Skeletal muscle tissue (tissue), 4 donors: ENCODE data around the gene TOMM40. TPM values are rescaled to one million over a fixed set of nuclear protein-coding genes. Genes with fewer than 3 reads are reported as not detected.
"Not testable (repeated sequence)": the region's sequence is repeated elsewhere in the genome, so short reads cannot be mapped to it uniquely, and the experiment has no call there.

Experiments
- H3K27ac ChIP-seq: one replicate; pipeline ENCODE4 v1.7.0; 2013; ENCODE audit warnings: mild to moderate bottlenecking, low read depth, low read length, inconsistent platforms
- H3K27me3 ChIP-seq, 3 donors: one replicate each; pipeline ENCODE4 v1.7.0; 2013; ENCODE audit warnings: low read length in 3 of 3; ENCODE audit not compliant: control insufficient read depth in 3 of 3, insufficient read depth in 3 of 3
- H3K36me3 ChIP-seq, 3 donors: one replicate each; pipeline ENCODE4 v1.7.0; 2013; ENCODE audit warnings: low read length in 3 of 3; ENCODE audit not compliant: control insufficient read depth in 3 of 3, insufficient read depth in 3 of 3
- H3K4me1 ChIP-seq, 3 donors: one replicate each; pipeline ENCODE4 v1.7.0; 2013; ENCODE audit warnings: low read length in 3 of 3, mild to moderate bottlenecking in 3 of 3; ENCODE audit not compliant: control insufficient read depth in 3 of 3, insufficient read depth in 3 of 3
- H3K4me3 ChIP-seq, 3 donors: one replicate each; pipeline ENCODE4 v1.7.0; 2013; ENCODE audit warnings: low read length in 3 of 3
- H3K9ac ChIP-seq, 3 donors: one replicate each; pipeline ENCODE4 v1.7.0; 2013; ENCODE audit warnings: low read length in 3 of 3, mild to moderate bottlenecking in 3 of 3, moderate library complexity in 2 of 3, low read depth in 1 of 3
- H3K9me3 ChIP-seq, 3 donors: one replicate each; pipeline ENCODE4 v1.7.0; 2013; ENCODE audit warnings: low read length in 3 of 3; ENCODE audit not compliant: control insufficient read depth in 3 of 3
- total RNA-seq: library from RNA; depleted of rRNA; stranded (reverse); fragments of >200 nt; gene quantifications from one replicate; pipeline ENCODE4 v1.2.3, GENCODE V29; 2014
- donor health status: Osteomylitis.

Gene TOMM40
- total RNA-seq, 1 donor from 2014 or later: 22.4 TPM

GRCh38 chr19:44851427-44851826 is 39.6 kb upstream of the TOMM40 start:
- Histone ChIP-seq H3K27me3 (no peaks in the 10 kb centered on the region), H3K9ac (no peak overlapping the region), H3K4me3 (no peak overlapping the region), H3K9me3 (no peaks in the 10 kb centered on the region), H3K4me1 (peaks cover 23 to 26% (median 23%) of the 10 kb centered on the region in 3 donors), H3K27ac (no peak overlapping the region), H3K36me3 (peaks cover 0 to 2% (median 0%) of the 10 kb centered on the region in 3 donors)

DNA sequence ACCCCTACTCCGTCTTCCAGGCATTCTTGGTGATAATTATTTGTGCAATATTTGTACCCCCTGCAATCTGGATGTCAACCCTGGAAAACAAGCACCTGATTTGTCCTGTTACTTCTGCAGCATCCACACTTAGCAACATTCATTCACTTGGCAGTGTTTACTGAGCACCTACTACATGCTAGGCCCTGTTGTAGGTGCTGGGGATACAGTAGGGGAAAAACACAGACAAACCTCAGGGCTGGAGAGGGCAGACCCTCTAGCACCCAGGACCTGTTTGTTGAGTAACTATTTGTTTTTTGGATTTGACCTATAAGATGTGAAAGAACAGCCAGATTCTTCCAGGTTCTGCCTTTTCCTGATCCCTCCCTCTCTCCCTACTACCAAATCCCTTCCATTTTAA is 35.4 kb upstream of the TOMM40 start:
- Histone ChIP-seq H3K4me1 (peaks cover 3 to 14% (median 4%) of the 10 kb centered on the region in 3 donors), H3K9ac (no peak overlapping the region), H3K27ac (no peak overlapping the region)

GRCh38 chr19:44856421-44857083 is 34.5 kb upstream of the TOMM40 start:
- Histone ChIP-seq H3K4me1 (peaks cover 3 to 10% (median 4%) of the 10 kb centered on the region in 3 donors), H3K9me3 (no peaks in the 10 kb centered on the region), H3K27me3 (no peaks in the 10 kb centered on the region), H3K27ac (peak overlapping the region; percentile 7), H3K4me3 (no peak overlapping the region), H3K9ac (no peak overlapping the region), H3K36me3 (peaks cover 0 to 2% (median 0%) of the 10 kb centered on the region in 3 donors)

More for the DNA sequence above, 35.4 kb upstream of the TOMM40 start:
- no peak overlapping the region for H3K4me3 ChIP-seq
- no peaks in the 10 kb centered on the region for H3K27me3 ChIP-seq
- H3K9me3 ChIP-seq: no peaks in the 10 kb centered on the region
- peaks cover 0 to 2% (median 0%) of the 10 kb centered on the region in 3 donors for H3K36me3 ChIP-seq

DNA sequence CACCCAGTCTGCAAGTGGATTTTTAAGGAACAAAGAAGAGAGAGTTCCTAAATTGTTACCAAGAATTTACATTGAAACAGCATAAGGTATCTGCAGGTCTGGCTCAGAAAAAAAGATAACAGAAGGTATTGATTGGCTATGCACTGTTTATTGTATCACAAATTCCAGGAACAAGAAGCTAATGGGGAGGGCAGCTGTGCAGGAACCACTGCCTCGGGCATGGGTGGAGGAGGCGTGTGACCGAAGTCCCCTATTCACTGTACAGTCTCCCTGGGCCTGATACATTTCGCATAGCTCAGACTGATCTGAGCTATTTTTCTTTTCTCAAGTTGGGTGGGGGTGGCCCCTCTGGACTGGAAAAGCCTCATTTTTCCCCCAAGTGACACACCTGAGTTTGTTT is 33.2 kb upstream of the TOMM40 start:
- H3K27ac ChIP-seq: no peak overlapping the region
- H3K9me3 ChIP-seq: no peaks in the 10 kb centered on the region
- H3K27me3 ChIP-seq: no peaks in the 10 kb centered on the region
- peaks cover 3 to 10% (median 4%) of the 10 kb centered on the region in 3 donors for H3K4me1 ChIP-seq
- H3K36me3 ChIP-seq: peaks cover 0 to 2% (median 0%) of the 10 kb centered on the region in 3 donors
- no peak overlapping the region for H3K9ac ChIP-seq
- no peak overlapping the region for H3K4me3 ChIP-seq

- H3K27me3 ChIP-seq, H3K4me1 ChIP-seq, H3K36me3 ChIP-seq, H3K9ac ChIP-seq, H3K9me3 ChIP-seq, H3K27ac ChIP-seq, H3K4me3 ChIP-seq: not testable (repeated sequence)
Measured at GRCh38 chr19:44861576-44861975, 29.5 kb upstream of the TOMM40 start.

DNA sequence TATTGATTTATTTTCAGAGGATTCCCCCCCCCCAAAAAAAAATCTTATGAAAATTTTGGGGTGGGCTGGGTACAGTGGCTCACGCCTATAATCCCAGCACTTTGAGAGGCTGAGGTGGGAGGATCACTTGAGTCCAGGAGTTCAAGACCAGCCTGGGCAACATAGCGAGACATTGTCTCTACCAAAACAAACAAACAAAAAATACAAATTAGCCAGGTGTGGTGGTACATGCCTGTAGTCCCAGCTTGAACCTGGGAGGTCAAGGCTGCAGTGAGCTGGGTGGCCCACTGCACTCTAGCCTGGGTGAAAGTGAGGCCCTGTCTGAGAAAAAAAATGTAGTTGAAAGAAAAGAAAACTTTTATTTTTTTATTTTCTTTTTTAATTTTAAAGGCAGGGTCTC is 27.1 kb upstream of the TOMM40 start:
- no peak overlapping the region for H3K27ac ChIP-seq
- no peaks in the 10 kb centered on the region for H3K27me3 ChIP-seq
- H3K4me1 ChIP-seq: peaks cover 4 to 7% (median 4%) of the 10 kb centered on the region in 3 donors

DNA sequence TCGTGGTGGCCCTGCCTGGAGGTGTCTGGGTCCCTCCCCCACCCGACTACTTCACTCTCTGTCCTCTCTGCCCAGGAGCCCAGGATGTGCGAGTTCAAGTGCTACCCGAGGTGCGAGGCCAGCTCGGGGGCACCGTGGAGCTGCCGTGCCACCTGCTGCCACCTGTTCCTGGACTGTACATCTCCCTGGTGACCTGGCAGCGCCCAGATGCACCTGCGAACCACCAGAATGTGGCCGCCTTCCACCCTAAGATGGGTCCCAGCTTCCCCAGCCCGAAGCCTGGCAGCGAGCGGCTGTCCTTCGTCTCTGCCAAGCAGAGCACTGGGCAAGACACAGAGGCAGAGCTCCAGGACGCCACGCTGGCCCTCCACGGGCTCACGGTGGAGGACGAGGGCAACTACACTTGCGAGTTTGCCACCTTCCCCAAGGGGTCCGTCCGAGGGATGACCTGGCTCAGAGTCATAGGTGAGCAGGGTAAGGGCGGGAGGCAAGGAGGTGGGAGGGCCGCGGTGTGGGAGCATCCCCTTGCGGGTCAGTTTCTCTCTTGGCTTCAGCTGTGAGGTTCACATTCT is 25.8 kb upstream of the TOMM40 start:
- Histone ChIP-seq H3K9me3 (no peaks in the 10 kb centered on the region), H3K4me3 (no peak overlapping the region), H3K27me3 (no peaks in the 10 kb centered on the region), H3K36me3 (peaks cover 5 to 11% (median 11%) of the 10 kb centered on the region in 3 donors), H3K27ac (no peak overlapping the region), H3K9ac (no peak overlapping the region), H3K4me1 (peaks cover 11% of the 10 kb centered on the region in 3 donors)

More for the DNA sequence above, 27.1 kb upstream of the TOMM40 start:
- Histone ChIP-seq H3K9ac (no peak overlapping the region), H3K9me3 (no peaks in the 10 kb centered on the region), H3K4me3 (no peak overlapping the region), H3K36me3 (peaks cover 5 to 11% (median 11%) of the 10 kb centered on the region in 3 donors)

- no peak overlapping the region for H3K27ac ChIP-seq
- H3K9me3 ChIP-seq: no peaks in the 10 kb centered on the region
- no peak overlapping the region for H3K4me3 ChIP-seq
- H3K4me1 ChIP-seq: peaks cover 11 to 12% (median 11%) of the 10 kb centered on the region in 3 donors
- H3K9ac ChIP-seq: no peak overlapping the region
- H3K36me3 ChIP-seq: peaks cover 5 to 15% (median 11%) of the 10 kb centered on the region in 3 donors
- H3K27me3 ChIP-seq: no peaks in the 10 kb centered on the region
Measured at GRCh38 chr19:44866664-44867063, 24.4 kb upstream of the TOMM40 start.

GRCh38 chr19:44867578-44867977 is 23.5 kb upstream of the TOMM40 start:
- Histone ChIP-seq H3K36me3 (peaks cover 13 to 22% (median 14%) of the 10 kb centered on the region in 3 donors), H3K27ac (peak overlapping the region; percentile 25), H3K4me1 (peaks cover 11 to 16% (median 12%) of the 10 kb centered on the region in 3 donors), H3K4me3 (no peak overlapping the region), H3K27me3 (no peaks in the 10 kb centered on the region), H3K9me3 (no peaks in the 10 kb centered on the region), H3K9ac (no peak overlapping the region)

DNA sequence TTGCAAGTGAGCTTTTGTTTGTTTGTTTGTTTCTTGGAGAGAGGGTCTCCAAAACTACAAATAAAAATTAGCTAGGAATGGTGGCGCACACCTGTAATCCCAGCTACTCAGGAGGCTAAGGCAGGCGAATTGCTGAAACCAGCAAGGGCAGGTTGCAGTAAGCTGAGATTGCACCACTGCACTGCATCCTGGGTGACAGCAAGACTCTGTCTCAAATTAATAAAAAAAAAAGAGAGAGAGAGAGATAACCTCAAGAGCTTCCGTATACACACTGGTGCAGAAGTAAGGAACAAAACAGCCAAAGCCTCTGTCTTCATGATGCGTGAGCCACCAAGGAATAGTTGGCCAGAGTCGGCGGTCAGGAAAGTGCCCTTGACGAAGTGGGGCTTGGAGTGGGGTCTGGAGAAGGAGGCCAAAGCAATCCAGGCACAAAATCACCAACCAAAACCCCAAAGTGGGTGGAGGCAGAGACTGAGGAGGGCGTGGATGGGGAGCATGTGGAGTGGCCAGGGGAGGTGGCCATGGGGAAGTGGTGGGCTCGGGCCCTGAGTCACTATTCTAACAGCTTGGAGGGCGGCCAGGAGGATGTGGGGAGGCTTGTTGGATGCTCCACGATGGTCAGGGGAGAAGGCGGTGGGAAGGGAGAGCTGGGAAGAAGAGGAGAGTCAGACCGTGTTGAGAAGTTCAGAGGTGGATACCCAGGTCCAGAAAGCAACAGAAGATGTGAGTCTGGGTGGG is 21.2 kb upstream of the TOMM40 start:
- Histone ChIP-seq H3K36me3 (peaks cover 24 to 39% (median 32%) of the 10 kb centered on the region in 3 donors), H3K9ac (no peak overlapping the region), H3K27me3 (no peaks in the 10 kb centered on the region), H3K4me1 (peaks cover 11 to 16% (median 13%) of the 10 kb centered on the region in 3 donors), H3K9me3 (no peaks in the 10 kb centered on the region), H3K4me3 (no peak overlapping the region), H3K27ac (peak overlapping the region; percentile 64)
